Measurements from ENCODE around the gene MAX. TPM values are rescaled to one million over a fixed set of nuclear protein-coding genes. Genes with fewer than 3 reads are reported as not detected.

MAX gene
- total and polyA plus RNA-seq, 9 of the 15 experiments (the other 6 are each of a cell fraction or from before 2014, with no cell fraction given), result 15.4 to 96.5 (median 51.6) TPM

GRCh38 chr14:65042731-65043372 lies 59.5 kb downstream of the MAX start (continued):
- no peak for TF ChIP-seq ZNF436 (CRISPR knock-in tag; IDR thresholded peaks at IDR 0.05)
- no peak for TF ChIP-seq HLTF (IDR thresholded peaks at IDR 0.05)
- TF ChIP-seq LEF1 (IDR thresholded peaks at IDR 0.05), result peak; percentile 93
- TF ChIP-seq NFIC (IDR thresholded peaks at IDR 0.05), result peak; percentile 80
- no peak for TF ChIP-seq HNRNPH1 (optimal IDR thresholded peaks at IDR 0.05; ENCODE audit: low read depth, low read length)
- no peak for TF ChIP-seq SRSF7 (optimal IDR thresholded peaks at IDR 0.05; ENCODE audit: low read depth, low read length)
- 0 out of 2 replicates have a peak, but pooled peaks have one; percentile 51 for TF ChIP-seq GATAD2A (IDR thresholded peaks at IDR 0.05)
- peak; percentile 75; the same call in 1 of the 2 replicates for TF ChIP-seq ESRRA (IDR thresholded peaks at IDR 0.05; ENCODE audit: borderline replicate concordance, low read depth)
- TF ChIP-seq ZNF41 (CRISPR knock-in tag; conservative IDR thresholded peaks at IDR 0.05), result no peak
- peak; percentile 71 to 79 for TF ChIP-seq KDM1A (IDR thresholded peaks at IDR 0.05)
- 0 out of 2 replicates have a peak, but pooled peaks have one; percentile 43 for TF ChIP-seq ETV5 (CRISPR knock-in tag; IDR thresholded peaks at IDR 0.05; ENCODE audit: low read depth)
- TF ChIP-seq, protein P1, sequence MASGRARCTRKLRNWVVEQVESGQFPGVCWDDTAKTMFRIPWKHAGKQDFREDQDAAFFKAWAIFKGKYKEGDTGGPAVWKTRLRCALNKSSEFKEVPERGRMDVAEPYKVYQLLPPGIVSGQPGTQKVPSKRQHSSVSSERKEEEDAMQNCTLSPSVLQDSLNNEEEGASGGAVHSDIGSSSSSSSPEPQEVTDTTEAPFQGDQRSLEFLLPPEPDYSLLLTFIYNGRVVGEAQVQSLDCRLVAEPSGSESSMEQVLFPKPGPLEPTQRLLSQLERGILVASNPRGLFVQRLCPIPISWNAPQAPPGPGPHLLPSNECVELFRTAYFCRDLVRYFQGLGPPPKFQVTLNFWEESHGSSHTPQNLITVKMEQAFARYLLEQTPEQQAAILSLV (tag; IDR thresholded peaks at IDR 0.05), result no peak
- TF ChIP-seq SP1 (CRISPR knock-in tag; IDR thresholded peaks at IDR 0.05), result peak; percentile 34; the same call in 1 of the 2 replicates
- TF ChIP-seq CBFA2T2 (conservative IDR thresholded peaks at IDR 0.05), result peak; percentile 92
- TF ChIP-seq, protein P2, sequence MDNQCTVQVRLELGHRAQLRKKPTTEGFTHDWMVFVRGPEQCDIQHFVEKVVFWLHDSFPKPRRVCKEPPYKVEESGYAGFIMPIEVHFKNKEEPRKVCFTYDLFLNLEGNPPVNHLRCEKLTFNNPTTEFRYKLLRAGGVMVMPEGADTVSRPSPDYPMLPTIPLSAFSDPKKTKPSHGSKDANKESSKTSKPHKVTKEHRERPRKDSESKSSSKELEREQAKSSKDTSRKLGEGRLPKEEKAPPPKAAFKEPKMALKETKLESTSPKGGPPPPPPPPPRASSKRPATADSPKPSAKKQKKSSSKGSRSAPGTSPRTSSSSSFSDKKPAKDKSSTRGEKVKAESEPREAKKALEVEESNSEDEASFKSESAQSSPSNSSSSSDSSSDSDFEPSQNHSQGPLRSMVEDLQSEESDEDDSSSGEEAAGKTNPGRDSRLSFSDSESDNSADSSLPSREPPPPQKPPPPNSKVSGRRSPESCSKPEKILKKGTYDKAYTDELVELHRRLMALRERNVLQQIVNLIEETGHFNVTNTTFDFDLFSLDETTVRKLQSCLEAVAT (IDR thresholded peaks at IDR 0.05), result no peak

All from K562 (cell line).